Activated B cell treated with CpG ODN at 0.5 μM for 24 hours (primary cell): ENCODE results near the gene ARMH3. TPM values are rescaled to one million over a fixed set of nuclear protein-coding genes. Genes with fewer than 3 reads are reported as not detected.

Experiments used
- ATAC-seq: fragments of 200-7000 bp; cut with Tn5 transposase; one replicate; pipeline ENCODE4 v1.10.0; 2021; ENCODE audit warnings: low read depth, mild to moderate bottlenecking, moderate library complexity
- CTCF ChIA-PET: fragments of 350-600 bp; sonication (Branson Sonifier 250); formaldehyde crosslinking; loops from one replicate; lab custom pipeline; 2021; ENCODE audit warnings: antibody characterized with exemption; lab: Charles Lee
- POLR2A ChIA-PET: fragments of 350-600 bp; sonication (Branson Sonifier 250); formaldehyde crosslinking; loops from one replicate; lab custom pipeline; 2021; ENCODE audit warnings: antibody characterized with exemption; lab: Charles Lee
- DNase-seq: peaks from one replicate; pipeline ENCODE4 v3.0.0; 2022
- H3K27ac Mint-ChIP-seq: one replicate; pipeline ENCODE4 v1.8.0; 2020; ENCODE audit warnings: mixed read lengths
- H3K27me3 Mint-ChIP-seq: one replicate; pipeline ENCODE4 v1.8.0; 2021; ENCODE audit warnings: mixed read lengths
- H3K36me3 Mint-ChIP-seq: one replicate; pipeline ENCODE4 v1.8.0; 2021; ENCODE audit warnings: low read depth, mixed read lengths
- H3K4me1 Mint-ChIP-seq: one replicate; pipeline ENCODE4 v1.8.0; 2021; ENCODE audit warnings: mixed read lengths
- H3K4me3 Mint-ChIP-seq: one replicate; pipeline ENCODE4 v1.8.0; 2020; ENCODE audit warnings: mild to moderate bottlenecking, mixed read lengths
- H3K9me3 Mint-ChIP-seq: one replicate; pipeline ENCODE4 v1.8.0; 2020; ENCODE audit warnings: mixed read lengths
- intact Hi-C: fragments of 100-400 bp; cut with micrococcal nuclease; formaldehyde crosslinking; loops from one replicate; pipeline ENCODE4 v1.15.1; 2024
- total RNA-seq: library from RNA; stranded (reverse); gene quantifications from 2 replicates; pipeline ENCODE4 v1.2.3, GENCODE V29; 2022
- TF ChIP-seq, protein P1 (sequence below): fragments of 200-600 bp; IDR thresholded peaks from one replicate; pipeline ENCODE4 v1.8.0; 2022; ENCODE audit warnings: antibody characterized with exemption, mild to moderate bottlenecking

The ARMH3 gene
- total RNA-seq, 1 donor from 2014 or later, result 35.4 TPM

DNA sequence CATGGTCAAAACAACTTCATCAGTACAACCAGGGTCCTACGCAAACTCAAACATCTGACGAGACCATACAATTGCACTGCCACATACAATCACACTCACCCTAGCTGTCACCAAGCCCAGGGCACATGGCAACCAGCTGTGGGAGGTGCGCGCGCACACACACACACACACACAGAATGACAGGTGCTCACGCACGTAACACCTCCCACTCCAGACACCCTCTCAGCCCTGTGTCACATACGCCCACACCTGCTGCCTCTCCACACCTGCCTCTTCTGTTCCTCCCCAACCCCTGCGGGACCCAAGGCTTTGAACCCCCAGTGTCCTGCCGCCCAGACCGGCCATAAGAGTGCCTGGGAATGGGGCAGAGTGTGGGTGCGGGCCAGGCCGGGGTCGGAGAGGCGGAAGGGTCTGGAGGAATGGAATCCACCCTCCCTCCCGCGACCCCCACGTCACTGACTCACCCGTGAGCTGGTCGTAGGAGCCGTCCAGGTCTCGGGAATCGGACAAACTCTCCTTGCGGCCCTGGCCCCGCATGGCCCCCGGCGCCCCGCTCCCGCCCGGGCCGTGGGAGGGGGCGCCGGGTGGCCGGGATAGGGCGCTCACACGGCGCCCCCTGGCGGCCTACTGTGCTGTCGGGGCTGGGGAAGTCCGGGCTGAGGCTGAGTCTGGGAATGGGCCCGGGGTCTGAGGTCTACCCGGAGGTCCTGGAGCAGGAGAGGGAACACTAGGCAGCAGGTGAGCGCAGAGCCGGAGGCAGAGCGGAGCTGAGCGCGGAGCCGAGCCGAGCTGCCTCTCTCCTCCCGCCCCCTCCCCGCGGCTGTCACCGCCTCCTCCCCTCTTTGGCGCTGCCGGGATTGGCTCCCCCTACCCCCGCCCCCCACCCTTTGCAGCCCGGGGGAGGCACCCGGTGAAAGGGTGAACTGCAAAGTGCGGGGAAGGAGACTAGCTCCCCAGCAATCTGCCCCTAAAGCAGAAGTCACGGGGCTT is 212.6 kb downstream of the ARMH3 start, which contains the start of gene KCNIP2:
Gene KCNIP2 (minus strand): TSS at position 769 of the 990 bp plus-strand sequence. CDS start 232 bp downstream, at position 537.
- Mint-ChIP-seq H3K36me3 (peaks cover 24% of the 10 kb centered on the region), H3K4me1 (peaks cover 58% of the 10 kb centered on the region), H3K4me3 (peak within 1 kb of the TSS; percentile 80), H3K27ac (peak within 1 kb of the TSS; percentile 52), H3K9me3 (no peaks in the 10 kb centered on the region), H3K27me3 (no peaks in the 10 kb centered on the region)
- TF ChIP-seq, protein P1, sequence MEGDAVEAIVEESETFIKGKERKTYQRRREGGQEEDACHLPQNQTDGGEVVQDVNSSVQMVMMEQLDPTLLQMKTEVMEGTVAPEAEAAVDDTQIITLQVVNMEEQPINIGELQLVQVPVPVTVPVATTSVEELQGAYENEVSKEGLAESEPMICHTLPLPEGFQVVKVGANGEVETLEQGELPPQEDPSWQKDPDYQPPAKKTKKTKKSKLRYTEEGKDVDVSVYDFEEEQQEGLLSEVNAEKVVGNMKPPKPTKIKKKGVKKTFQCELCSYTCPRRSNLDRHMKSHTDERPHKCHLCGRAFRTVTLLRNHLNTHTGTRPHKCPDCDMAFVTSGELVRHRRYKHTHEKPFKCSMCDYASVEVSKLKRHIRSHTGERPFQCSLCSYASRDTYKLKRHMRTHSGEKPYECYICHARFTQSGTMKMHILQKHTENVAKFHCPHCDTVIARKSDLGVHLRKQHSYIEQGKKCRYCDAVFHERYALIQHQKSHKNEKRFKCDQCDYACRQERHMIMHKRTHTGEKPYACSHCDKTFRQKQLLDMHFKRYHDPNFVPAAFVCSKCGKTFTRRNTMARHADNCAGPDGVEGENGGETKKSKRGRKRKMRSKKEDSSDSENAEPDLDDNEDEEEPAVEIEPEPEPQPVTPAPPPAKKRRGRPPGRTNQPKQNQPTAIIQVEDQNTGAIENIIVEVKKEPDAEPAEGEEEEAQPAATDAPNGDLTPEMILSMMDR, result no peak
- ChIA-PET CTCF (interaction anchor here (0.7 to 12.5 kb wide), 7 partner anchors 8 to 228 kb away, joined by 3 to 372 read pairs (median 5); partner anchors contain the start of gene HPS6), POLR2A (interaction anchor here (0.6 to 5.2 kb wide), 5 partner anchors 12 to 1308 kb away, joined by 3 to 100 read pairs (median 6); partner anchors contain the start of genes HIF1AN and OGA)
- peak; percentile 60 for DNase-seq
- ATAC-seq, result peak; percentile 50
- intact Hi-C loops, result loop anchor here (5.0 kb wide), 2 partner anchors 59 to 659 kb away; partner anchors contain the start of genes ACTR1A and SUFU

DNA sequence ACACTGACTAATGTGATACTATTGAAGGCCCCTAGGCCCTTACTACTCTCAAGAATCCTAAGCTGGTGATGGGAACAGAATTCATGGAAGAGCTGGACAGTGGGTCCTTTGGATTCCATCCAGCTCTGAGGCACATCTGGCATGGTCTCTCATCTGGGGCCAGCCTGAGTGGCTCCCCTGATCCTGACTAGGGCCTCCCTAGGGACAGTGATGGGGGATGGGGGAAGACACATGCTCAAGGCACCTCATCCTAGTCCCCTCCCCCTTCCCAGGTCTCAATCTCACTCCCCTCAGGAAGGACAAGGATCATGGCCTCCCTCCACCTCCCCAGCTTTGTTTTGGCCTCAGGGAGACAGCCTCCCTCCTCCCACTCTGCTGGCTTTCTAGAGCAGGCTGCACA is 214.1 kb downstream of the ARMH3 start:
- intact Hi-C loops, result loop anchor here (2.0 to 5.0 kb wide), 4 partner anchors 60 to 660 kb away; partner anchors contain the start of genes ACTR1A, HPS6 and SUFU
- DNase-seq (no peak), ATAC-seq (no peak)
- Mint-ChIP-seq H3K36me3 (peaks cover 15% of the 10 kb centered on the region), H3K9me3 (no peaks in the 10 kb centered on the region), H3K4me3 (peak overlapping the region; percentile 35), H3K4me1 (peaks cover 58% of the 10 kb centered on the region), H3K27me3 (no peaks in the 10 kb centered on the region), H3K27ac (no peak overlapping the region)
- TF ChIP-seq, protein P1, result no peak
- ChIA-PET POLR2A (interaction anchor here (1.2 to 5.2 kb wide), 9 partner anchors 24 to 231 kb away, joined by 3 to 100 read pairs (median 6); partner anchors contain the start of gene OGA), CTCF (interaction anchor here (0.7 to 12.5 kb wide), 24 partner anchors 17 to 261 kb away, joined by 3 to 372 read pairs (median 6); partner anchors contain the start of genes ARMH3, HPS6, NPM3 and OGA)

DNA sequence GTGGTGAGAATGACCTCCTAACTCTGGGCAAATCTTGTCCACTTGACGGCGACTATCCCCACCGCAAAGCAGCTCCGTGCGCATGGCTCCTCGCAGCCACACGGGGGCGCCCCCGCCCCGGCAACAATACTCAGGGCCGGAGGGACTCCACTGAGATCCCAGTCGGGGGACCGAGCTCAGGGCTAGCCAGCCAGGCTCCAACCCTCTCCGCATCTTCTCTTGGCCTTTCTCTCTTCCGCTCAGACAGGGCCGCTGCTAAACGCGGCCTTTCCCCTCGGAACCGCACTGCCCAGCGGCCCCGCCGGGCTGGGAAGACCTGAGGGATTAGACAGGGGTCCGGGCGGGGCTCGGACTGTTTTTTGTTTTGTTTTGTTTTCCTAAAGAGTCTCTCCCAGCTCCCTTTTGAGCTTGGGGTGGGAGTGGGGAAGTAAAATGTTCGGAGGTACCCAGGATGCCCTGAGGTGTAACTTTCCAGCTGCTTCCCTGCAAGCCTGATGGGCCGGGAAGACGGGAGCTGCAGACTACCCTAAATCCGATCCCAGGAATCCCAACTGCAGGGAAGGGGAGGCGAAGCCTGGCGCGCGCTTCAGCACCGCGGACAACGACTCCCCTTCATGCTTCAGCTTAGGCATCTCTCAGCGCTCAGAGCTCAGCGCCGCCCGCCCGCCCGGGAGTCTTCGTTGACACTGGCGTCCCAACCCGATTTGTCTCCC is 215.1 kb downstream of the ARMH3 start:
- intact Hi-C loops, result loop anchor here (1.0 to 5.0 kb wide), 8 partner anchors 48 to 661 kb away; partner anchors contain the start of genes ACTR1A, HPS6 and SUFU
- CTCF ChIA-PET, result interaction anchor here (0.6 to 12.5 kb wide), 47 partner anchors 8 to 707 kb away, joined by 3 to 372 read pairs (median 5); partner anchors contain the start of genes ARMH3, HPS6, NPM3 and OGA
- Mint-ChIP-seq H3K27me3 (no peaks in the 10 kb centered on the region), H3K9me3 (no peaks in the 10 kb centered on the region), H3K4me3 (peak overlapping the region; percentile 88), H3K36me3 (peaks cover 9% of the 10 kb centered on the region), H3K27ac (peak overlapping the region; percentile 77), H3K4me1 (peaks cover 60% of the 10 kb centered on the region)
- peak; percentile 64 for ATAC-seq
- DNase-seq, result peak; percentile 80
- POLR2A ChIA-PET, result interaction anchor here (0.6 to 5.2 kb wide), 17 partner anchors 10 to 800 kb away, joined by 3 to 100 read pairs (median 5); partner anchors contain the start of gene OGA
- TF ChIP-seq, protein P1, result no peak

DNA sequence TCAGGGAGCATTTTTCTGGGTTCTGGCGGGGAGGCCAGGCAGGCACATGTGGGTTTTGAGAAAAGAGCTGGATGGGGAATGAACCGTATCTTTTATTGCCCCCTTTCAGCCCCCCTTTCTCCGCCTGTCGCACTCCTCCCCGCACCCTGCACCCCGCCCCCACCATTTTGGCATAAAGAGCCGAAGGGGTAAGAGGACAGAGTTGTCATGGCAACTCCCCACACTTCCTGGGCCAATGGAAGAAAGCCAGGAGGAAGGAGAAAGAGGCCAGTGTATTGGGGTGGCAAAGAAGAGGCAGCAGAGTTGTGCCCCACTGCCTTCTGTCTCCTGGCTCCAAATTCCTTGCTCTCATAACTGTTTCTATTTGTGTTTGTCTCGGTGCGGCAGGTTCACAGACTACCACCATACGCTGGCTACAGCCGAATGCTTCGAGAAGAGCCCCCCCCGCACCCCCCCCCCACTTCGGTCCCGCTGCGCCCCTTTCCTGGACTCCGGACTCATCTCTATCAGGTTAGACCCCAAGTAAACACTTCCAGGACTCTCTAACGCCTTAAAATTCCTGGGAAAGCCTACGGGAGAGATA is 215.8 kb downstream of the ARMH3 start:
- ATAC-seq, result no peak
- H3K27ac Mint-ChIP-seq, result peak overlapping the region; percentile 77
- H3K9me3 Mint-ChIP-seq, result no peaks in the 10 kb centered on the region
- no peak for DNase-seq
- CTCF ChIA-PET, result interaction anchor here (0.6 to 12.5 kb wide), 45 partner anchors 9 to 626 kb away, joined by 3 to 372 read pairs (median 5); partner anchors contain the start of genes ARMH3, HPS6 and OGA
- no peaks in the 10 kb centered on the region for H3K27me3 Mint-ChIP-seq
- TF ChIP-seq, protein P1, result no peak
- H3K4me1 Mint-ChIP-seq, result peaks cover 65% of the 10 kb centered on the region
- H3K4me3 Mint-ChIP-seq, result peak overlapping the region; percentile 88
- H3K36me3 Mint-ChIP-seq, result peaks cover 2% of the 10 kb centered on the region
- POLR2A ChIA-PET, result interaction anchor here (0.5 to 5.2 kb wide), 18 partner anchors 9 to 801 kb away, joined by 3 to 100 read pairs (median 5); partner anchors contain the start of gene OGA
- intact Hi-C loops, result loop anchor here (1.0 to 5.0 kb wide), 8 partner anchors 49 to 662 kb away; partner anchors contain the start of genes ACTR1A, HPS6 and SUFU
